Central memory CD4-positive, alpha-beta T cell (primary cell): Measurements from ENCODE around the gene SAG.

Experiments used
- DNase-seq: peaks from one replicate; pipeline ENCODE4 v3.0.0; 2022

SAG gene

GRCh38 chr2:233384015-233384414 is 76.4 kb downstream of the SAG start:
- DNase-seq: no peak

GRCh38 chr2:233384811-233385488 is 77.3 kb downstream of the SAG start:
- no peak for DNase-seq

GRCh38 chr2:233385489-233386044 is 78.0 kb downstream of the SAG start:
- no peak for DNase-seq

- no peak for DNase-seq
Measured at GRCh38 chr2:233386382-233387041, 78.9 kb downstream of the SAG start.

GRCh38 chr2:233387225-233387624 is 79.6 kb downstream of the SAG start:
- no peak for DNase-seq

- no peak for DNase-seq
Measured at GRCh38 chr2:233387667-233388528, 80.3 kb downstream of the SAG start.

- DNase-seq: no peak
Measured at GRCh38 chr2:233389601-233390125, 82.0 kb downstream of the SAG start.

- no peak for DNase-seq
Measured at GRCh38 chr2:233395687-233396086, 88.1 kb downstream of the SAG start.
